Activated CD4-positive, alpha-beta T cell treated with anti-CD3 and anti-CD28 coated beads, Interleukin-2, amount 10 ng/mL, durations not matched to agents 24 days and 14 days (primary cell): ENCODE data around the gene PCDHGB1. TPM values are rescaled to one million over a fixed set of nuclear protein-coding genes. Genes with fewer than 3 reads are reported as not detected.
A peak's percentile ranks its signal among the peaks of the same experiment; 100 is the strongest.
"Not testable (repeated sequence)": the region's sequence is repeated elsewhere in the genome, so short reads cannot be mapped to it uniquely, and the experiment has no call there.

Source experiments
- DNase-seq: peaks from one replicate; pipeline ENCODE4 v3.0.0; 2022
- H3K27ac Mint-ChIP-seq: one replicate; pipeline ENCODE4 v1.8.0; 2022; ENCODE audit warnings: mild to moderate bottlenecking, mixed read lengths
- H3K27me3 Mint-ChIP-seq: one replicate; pipeline ENCODE4 v1.8.0; 2022; ENCODE audit warnings: mixed read lengths
- H3K36me3 Mint-ChIP-seq: one replicate; pipeline ENCODE4 v1.8.0; 2022; ENCODE audit warnings: low read depth, mild to moderate bottlenecking, mixed read lengths
- H3K4me1 Mint-ChIP-seq: one replicate; pipeline ENCODE4 v1.8.0; 2021; ENCODE audit warnings: mixed read lengths
- H3K4me3 Mint-ChIP-seq: one replicate; pipeline ENCODE4 v1.8.0; 2022; ENCODE audit warnings: mild to moderate bottlenecking, moderate library complexity, mixed read lengths
- H3K9me3 Mint-ChIP-seq: one replicate; pipeline ENCODE4 v1.8.0; 2021; ENCODE audit warnings: mixed read lengths
- intact Hi-C: fragments of 100-400 bp; cut with micrococcal nuclease; formaldehyde crosslinking; loops from one replicate; pipeline ENCODE4 v1.15.1; 2023
- total RNA-seq: library from RNA; stranded (reverse); gene quantifications from 2 replicates; pipeline ENCODE4 v1.2.3, GENCODE V29; 2022

The PCDHGB1 gene
- total RNA-seq, 1 donor from 2014 or later = 0.14 TPM

GRCh38 chr5:141332571-141332970 is 17.3 kb upstream of the PCDHGB1 start:
- H3K36me3 Mint-ChIP-seq = not testable (repeated sequence)
- peaks cover 21% of the 10 kb centered on the region for H3K9me3 Mint-ChIP-seq
- peaks cover 44% of the 10 kb centered on the region for H3K27me3 Mint-ChIP-seq

DNA sequence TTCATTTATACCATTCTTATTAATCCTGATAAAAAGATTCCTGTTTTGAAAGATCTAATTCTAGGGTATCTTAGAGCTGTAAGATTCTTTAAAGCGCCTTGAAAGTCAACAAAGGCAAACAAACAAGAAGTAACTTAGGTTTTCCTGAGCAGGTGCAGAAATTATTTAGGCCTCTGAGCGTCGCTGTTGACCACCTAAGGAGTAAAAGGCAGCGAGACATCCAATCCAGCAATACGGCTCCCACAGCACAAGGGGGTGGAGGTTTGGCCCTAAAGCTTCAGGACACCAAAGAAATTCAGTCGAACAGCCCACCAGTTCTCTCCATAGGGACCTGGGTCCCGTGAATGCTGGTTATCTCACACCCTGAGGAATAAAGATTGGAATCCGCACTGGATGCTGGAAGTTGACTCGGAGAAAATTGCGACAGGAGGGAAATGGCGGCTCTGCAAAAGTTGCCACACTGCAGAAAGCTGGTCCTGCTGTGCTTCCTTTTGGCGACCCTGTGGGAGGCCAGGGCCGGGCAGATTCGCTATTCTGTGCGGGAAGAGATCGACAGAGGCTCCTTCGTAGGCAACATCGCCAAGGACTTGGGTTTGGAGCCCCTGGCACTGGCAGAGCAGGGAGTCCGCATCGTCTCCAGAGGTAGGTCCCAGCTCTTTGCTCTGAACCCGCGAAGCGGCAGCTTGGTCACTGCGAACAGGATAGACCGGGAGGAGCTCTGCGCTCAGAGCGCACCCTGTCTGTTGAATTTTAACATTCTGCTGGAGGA is 11.2 kb upstream of the PCDHGB1 start, which contains the start of gene PCDHGA2:
TSS of gene PCDHGA2 (plus strand) at position 223 of the 769 bp plus-strand sequence.
- peak; percentile 68 for DNase-seq
- H3K4me3 Mint-ChIP-seq = peak within 1 kb of the TSS; percentile 80

More at GRCh38 chr5:141332571-141332970, 17.3 kb upstream of the PCDHGB1 start:
- intact Hi-C loops = loop anchor here (10.0 kb wide), 1 partner anchor 88 kb away; the partner anchor contains the start of gene PCDHB15
- H3K27ac Mint-ChIP-seq, H3K4me1 Mint-ChIP-seq, H3K4me3 Mint-ChIP-seq: not testable (repeated sequence)
- peak; percentile 39 for DNase-seq

GRCh38 chr5:141340781-141341354 is 9.0 kb upstream of the PCDHGB1 start:
- H3K4me1 Mint-ChIP-seq, DNase-seq, intact Hi-C loops, H3K27ac Mint-ChIP-seq, H3K4me3 Mint-ChIP-seq, H3K36me3 Mint-ChIP-seq: not testable (repeated sequence)
- Mint-ChIP-seq H3K27me3 (peaks cover 37% of the 10 kb centered on the region), H3K9me3 (peaks cover 46% of the 10 kb centered on the region)

More for the DNA sequence above, 11.2 kb upstream of the PCDHGB1 start, which contains the start of gene PCDHGA2:
- Mint-ChIP-seq H3K9me3 (peaks cover 37% of the 10 kb centered on the region), H3K27me3 (peaks cover 42% of the 10 kb centered on the region), H3K4me1 (no peaks in the 10 kb centered on the region), H3K36me3 (peaks cover 3% of the 10 kb centered on the region), H3K27ac (no peak within 1 kb of the TSS)
- intact Hi-C loops = loop anchor here (5.0 to 10.0 kb wide), 2 partner anchors 74 to 94 kb away; partner anchors contain the start of genes PCDHB15 and PCDHGA10

- Mint-ChIP-seq H3K9me3 (peaks cover 42% of the 10 kb centered on the region), H3K27me3 (peaks cover 27% of the 10 kb centered on the region), H3K4me1 (no peaks in the 10 kb centered on the region), H3K27ac (no peak overlapping the region), H3K4me3 (no peak overlapping the region), H3K36me3 (peaks cover 3% of the 10 kb centered on the region)
- DNase-seq = no peak
- intact Hi-C loops = no loop called here
Measured at GRCh38 chr5:141342773-141343172, 7.1 kb upstream of the PCDHGB1 start.

- DNase-seq = peak; percentile 74
- Mint-ChIP-seq H3K27me3 (peaks cover 20% of the 10 kb centered on the region), H3K4me1 (no peaks in the 10 kb centered on the region), H3K4me3 (peak within 1 kb of the TSS; percentile 67), H3K27ac (no peak within 1 kb of the TSS), H3K9me3 (peaks cover 36% of the 10 kb centered on the region), H3K36me3 (peaks cover 3% of the 10 kb centered on the region)
- intact Hi-C loops = no loop called here
Measured at GRCh38 chr5:141343242-141343952, 6.5 kb upstream of the PCDHGB1 start, which contains the start of gene PCDHGA3. TSS of gene PCDHGA3 (plus strand) at chr5:141343829. CDS start at chr5:141344034, 205 bp downstream.

DNA sequence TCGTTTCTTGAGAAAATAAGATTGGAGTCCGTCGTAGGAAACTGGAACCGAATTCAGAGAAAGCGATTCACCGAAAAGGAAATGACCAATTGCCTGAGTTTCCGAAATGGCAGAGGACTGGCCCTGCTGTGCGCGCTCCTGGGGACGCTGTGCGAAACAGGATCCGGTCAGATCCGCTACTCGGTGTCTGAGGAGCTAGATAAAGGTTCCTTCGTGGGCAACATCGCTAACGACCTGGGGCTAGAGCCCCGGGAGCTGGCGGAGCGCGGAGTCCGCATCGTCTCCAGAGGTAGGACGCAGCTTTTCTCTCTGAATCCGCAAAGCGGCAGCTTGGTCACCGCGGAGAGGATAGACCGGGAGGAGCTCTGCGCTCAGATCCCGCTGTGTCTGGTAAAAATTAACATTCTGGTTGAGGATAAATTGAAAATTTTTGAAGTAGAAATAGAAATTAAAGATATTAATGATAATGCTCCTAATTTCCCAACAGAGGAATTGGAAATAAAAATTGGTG is 5.9 kb upstream of the PCDHGB1 start:
- DNase-seq = no peak
- peaks cover 2% of the 10 kb centered on the region for H3K36me3 Mint-ChIP-seq
- H3K4me1 Mint-ChIP-seq = no peaks in the 10 kb centered on the region
- intact Hi-C loops = no loop called here
- no peak overlapping the region for H3K27ac Mint-ChIP-seq
- H3K4me3 Mint-ChIP-seq = peak overlapping the region; percentile 67
- peaks cover 14% of the 10 kb centered on the region for H3K27me3 Mint-ChIP-seq
- peaks cover 35% of the 10 kb centered on the region for H3K9me3 Mint-ChIP-seq

DNA sequence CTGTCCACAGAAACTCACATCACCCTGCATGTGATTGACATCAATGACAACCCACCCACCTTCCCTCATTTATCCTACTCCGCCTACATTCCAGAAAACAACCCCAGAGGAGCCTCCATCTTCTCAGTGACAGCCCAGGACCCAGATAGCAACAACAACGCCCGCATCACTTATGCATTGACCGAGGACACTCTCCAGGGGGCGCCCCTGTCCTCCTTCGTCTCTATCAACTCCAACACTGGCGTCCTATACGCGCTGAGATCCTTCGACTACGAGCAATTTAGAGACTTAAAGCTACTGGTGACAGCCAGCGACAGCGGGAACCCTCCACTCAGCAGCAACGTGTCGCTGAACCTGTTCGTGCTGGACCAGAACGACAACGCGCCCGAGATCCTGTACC is 4.6 kb upstream of the PCDHGB1 start:
- Mint-ChIP-seq H3K36me3 (no peaks in the 10 kb centered on the region), H3K9me3 (peaks cover 36% of the 10 kb centered on the region), H3K4me1 (peaks cover 3% of the 10 kb centered on the region), H3K27ac (no peak overlapping the region), H3K27me3 (peaks cover 9% of the 10 kb centered on the region), H3K4me3 (no peak overlapping the region)
- intact Hi-C loops = no loop called here
- DNase-seq = peak; percentile 50

DNA sequence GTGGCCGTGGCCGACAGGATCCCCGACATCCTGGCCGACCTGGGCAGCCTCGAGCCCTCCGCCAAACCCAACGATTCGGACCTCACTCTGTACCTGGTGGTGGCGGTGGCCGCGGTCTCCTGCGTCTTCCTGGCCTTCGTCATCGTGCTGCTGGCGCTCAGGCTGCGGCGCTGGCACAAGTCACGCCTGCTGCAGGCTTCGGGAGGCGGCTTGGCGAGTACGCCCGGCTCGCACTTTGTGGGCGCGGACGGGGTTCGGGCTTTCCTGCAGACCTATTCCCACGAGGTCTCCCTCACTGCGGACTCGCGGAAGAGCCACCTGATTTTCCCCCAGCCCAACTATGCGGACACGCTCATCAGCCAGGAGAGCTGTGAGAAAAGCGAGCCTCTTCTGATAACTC is 3.9 kb upstream of the PCDHGB1 start:
- H3K4me3 Mint-ChIP-seq, intact Hi-C loops, H3K4me1 Mint-ChIP-seq, DNase-seq, H3K27ac Mint-ChIP-seq, H3K27me3 Mint-ChIP-seq, H3K36me3 Mint-ChIP-seq: not testable (repeated sequence)
- peaks cover 35% of the 10 kb centered on the region for H3K9me3 Mint-ChIP-seq

- Mint-ChIP-seq H3K4me3 (no peak overlapping the region), H3K27me3 (peaks cover 15% of the 10 kb centered on the region), H3K4me1 (peaks cover 3% of the 10 kb centered on the region), H3K36me3 (no peaks in the 10 kb centered on the region), H3K27ac (no peak overlapping the region), H3K9me3 (peaks cover 30% of the 10 kb centered on the region)
- intact Hi-C loops = no loop called here
- DNase-seq = peak; percentile 50
Measured at GRCh38 chr5:141351591-141351990, 1.7 kb downstream of the PCDHGB1 start.

DNA sequence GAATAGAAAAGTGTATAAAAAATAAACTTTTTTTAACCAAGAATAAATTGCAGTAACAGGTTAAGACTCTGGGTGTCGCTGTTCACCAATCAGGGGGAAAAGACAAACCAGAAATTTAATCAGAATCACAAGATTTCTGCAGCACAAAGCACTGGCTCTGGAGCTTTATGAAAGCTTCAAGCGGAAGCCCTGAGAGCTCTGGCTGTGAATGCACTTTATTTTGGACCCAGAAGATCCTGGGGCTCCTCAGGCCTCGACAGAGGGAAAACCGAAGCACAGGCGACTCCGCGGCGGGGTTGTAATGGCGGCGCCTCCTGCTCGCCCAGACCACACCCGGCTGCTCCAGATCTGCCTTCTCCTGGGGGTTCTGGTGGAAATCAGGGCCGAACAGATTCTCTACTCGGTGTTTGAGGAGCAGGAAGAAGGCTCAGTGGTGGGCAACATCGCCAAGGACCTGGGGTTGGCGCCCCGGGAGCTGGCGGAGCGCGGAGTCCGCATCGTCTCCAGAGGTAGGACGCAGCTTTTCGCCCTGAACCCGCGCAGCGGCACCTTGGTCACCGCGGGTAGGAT is 5.1 kb downstream of the PCDHGB1 start, which contains the start of gene PCDHGA4:
TSS of gene PCDHGA4 (plus strand) at position 122 of the 570 bp plus-strand sequence. CDS start at position 209, 87 bp downstream.
- Mint-ChIP-seq H3K36me3 (no peaks in the 10 kb centered on the region), H3K4me3 (peak within 1 kb of the TSS; percentile 39), H3K4me1 (no peaks in the 10 kb centered on the region), H3K27ac (no peak within 1 kb of the TSS), H3K27me3 (peaks cover 17% of the 10 kb centered on the region), H3K9me3 (peaks cover 25% of the 10 kb centered on the region)
- DNase-seq = peak; percentile 61
- intact Hi-C loops = loop anchor here (5.0 kb wide), 2 partner anchors 157 to 202 kb away; no protein-coding TSS in a partner anchor

DNA sequence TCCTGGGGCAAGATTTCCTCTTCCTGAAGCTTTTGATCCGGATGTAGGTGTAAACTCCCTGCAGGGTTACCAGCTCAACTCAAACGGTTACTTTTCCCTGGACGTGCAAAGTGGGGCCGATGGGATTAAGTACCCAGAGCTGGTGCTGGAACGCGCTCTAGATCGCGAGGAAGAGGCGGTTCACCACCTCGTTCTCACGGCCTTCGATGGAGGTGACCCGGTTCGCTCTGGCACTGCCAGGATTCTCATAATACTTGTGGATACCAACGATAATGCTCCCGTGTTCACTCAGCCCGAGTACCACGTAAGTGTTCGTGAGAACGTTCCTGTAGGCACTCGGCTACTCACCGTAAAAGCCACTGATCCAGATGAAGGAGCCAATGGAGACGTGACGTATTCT is 5.7 kb downstream of the PCDHGB1 start:
- Mint-ChIP-seq H3K4me1 (no peaks in the 10 kb centered on the region), H3K27me3 (peaks cover 18% of the 10 kb centered on the region), H3K9me3 (peaks cover 24% of the 10 kb centered on the region), H3K27ac (no peak overlapping the region), H3K36me3 (no peaks in the 10 kb centered on the region), H3K4me3 (no peak overlapping the region)
- intact Hi-C loops = loop anchor here (5.0 kb wide), 2 partner anchors 157 to 202 kb away; no protein-coding TSS in a partner anchor
- DNase-seq = peak; percentile 49

GRCh38 chr5:141356133-141356532 is 6.2 kb downstream of the PCDHGB1 start:
- Mint-ChIP-seq H3K27ac (no peak overlapping the region), H3K4me3 (no peak overlapping the region), H3K27me3 (peaks cover 22% of the 10 kb centered on the region), H3K9me3 (peaks cover 25% of the 10 kb centered on the region), H3K36me3 (peaks cover under 1% of the 10 kb centered on the region), H3K4me1 (no peaks in the 10 kb centered on the region)
- intact Hi-C loops = loop anchor here (5.0 kb wide), 2 partner anchors 156 to 201 kb away; no protein-coding TSS in a partner anchor
- no peak for DNase-seq

DNA sequence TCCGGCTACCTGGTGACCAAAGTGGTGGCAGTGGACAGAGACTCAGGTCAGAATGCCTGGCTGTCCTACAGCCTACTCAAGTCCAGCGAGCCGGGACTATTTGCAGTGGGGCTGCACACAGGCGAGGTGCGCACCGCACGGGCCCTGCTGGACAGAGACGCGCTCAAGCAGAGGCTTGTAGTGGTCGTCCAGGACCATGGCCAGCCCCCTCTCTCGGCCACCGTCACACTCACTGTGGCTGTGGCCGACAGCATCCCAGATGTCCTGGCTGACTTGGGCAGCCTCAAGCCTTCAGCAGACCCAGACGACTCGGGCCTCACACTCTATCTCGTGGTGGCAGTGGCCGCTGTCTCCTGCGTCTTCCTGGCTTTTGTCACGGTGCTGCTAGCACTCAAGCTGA is 7.1 kb downstream of the PCDHGB1 start:
- Mint-ChIP-seq H3K27ac (no peak overlapping the region), H3K4me1 (no peaks in the 10 kb centered on the region), H3K27me3 (peaks cover 24% of the 10 kb centered on the region), H3K36me3 (peaks cover 2% of the 10 kb centered on the region), H3K4me3 (no peak overlapping the region), H3K9me3 (peaks cover 25% of the 10 kb centered on the region)
- intact Hi-C loops = loop anchor here (5.0 kb wide), 2 partner anchors 155 to 200 kb away; no protein-coding TSS in a partner anchor
- DNase-seq = no peak
